ENCODE data around the gene ATN1.
"Not testable (repeated sequence)": the region's sequence is repeated elsewhere in the genome, so short reads cannot be mapped to it uniquely, and the experiment has no call there.

Gene ATN1

DNA sequence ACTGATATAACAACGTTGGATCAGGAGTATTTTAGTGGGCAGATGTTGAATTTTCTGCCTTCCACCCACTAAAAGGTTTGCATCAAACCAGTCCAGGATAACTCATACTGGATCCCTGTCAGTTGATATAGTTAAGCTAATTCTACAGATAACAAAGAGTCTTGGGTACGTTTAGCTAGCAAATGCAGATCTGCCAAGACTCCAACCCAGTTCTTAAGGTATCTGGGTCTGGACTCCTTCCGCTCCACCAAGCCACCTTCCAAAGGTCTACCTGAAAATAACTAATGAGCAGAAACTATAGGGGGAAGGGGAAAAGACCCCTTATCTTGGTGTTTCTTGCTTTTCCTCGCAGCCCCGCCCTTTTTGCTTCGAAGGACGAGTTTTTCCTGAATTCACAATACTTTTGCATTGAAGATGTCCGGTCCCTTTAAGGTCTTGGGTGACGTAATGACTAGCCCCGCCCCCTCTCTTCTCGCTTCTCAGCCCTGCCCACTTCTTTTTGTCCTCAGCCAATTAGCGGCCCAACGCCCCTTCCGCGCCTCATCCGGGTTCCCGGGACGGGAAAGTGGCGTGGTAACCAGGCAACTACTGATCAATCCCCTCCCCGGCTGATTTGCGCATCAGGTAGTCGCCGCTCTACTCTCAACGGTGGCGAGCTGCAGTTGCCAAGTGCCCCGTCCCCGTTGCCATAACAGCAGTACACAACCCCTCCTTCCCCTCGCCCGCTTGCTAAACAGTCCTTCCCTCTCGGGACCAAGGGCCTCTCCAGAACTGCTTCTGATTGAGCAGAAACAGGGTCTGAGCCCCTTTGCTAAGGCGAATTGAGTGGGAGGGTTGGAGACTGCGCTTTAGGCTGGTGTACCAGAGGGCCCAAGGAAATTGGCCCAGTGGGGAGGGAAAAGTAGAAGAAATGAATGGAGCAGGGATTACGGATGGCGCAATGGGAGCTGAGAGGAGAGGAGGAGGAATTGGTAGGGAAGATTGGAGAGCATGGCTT lies 23.2 kb upstream of the ATN1 start, which contains the start of gene LRRC23:
LRRC23 (plus strand) TSS at position 543 of the 997 bp plus-strand sequence. CDS start 812 bp downstream, outside the sequence.
- peak; percentile 95 for DNase-seq (ENCODE audit: extremely low spot score)
- ChIA-PET POLR2A (interaction anchor here (0.6 to 2.3 kb wide), 3 partner anchors 13 to 37 kb away, joined by 3 to 9 read pairs (median 4); partner anchors contain the start of genes SPSB2 and TPI1), CTCF (interaction anchor here (0.7 to 5.0 kb wide), 11 partner anchors 13 to 237 kb away, joined by 3 to 35 read pairs (median 5); partner anchors contain the start of genes MLF2 and SPSB2)
- TF ChIP-seq, protein P1, sequence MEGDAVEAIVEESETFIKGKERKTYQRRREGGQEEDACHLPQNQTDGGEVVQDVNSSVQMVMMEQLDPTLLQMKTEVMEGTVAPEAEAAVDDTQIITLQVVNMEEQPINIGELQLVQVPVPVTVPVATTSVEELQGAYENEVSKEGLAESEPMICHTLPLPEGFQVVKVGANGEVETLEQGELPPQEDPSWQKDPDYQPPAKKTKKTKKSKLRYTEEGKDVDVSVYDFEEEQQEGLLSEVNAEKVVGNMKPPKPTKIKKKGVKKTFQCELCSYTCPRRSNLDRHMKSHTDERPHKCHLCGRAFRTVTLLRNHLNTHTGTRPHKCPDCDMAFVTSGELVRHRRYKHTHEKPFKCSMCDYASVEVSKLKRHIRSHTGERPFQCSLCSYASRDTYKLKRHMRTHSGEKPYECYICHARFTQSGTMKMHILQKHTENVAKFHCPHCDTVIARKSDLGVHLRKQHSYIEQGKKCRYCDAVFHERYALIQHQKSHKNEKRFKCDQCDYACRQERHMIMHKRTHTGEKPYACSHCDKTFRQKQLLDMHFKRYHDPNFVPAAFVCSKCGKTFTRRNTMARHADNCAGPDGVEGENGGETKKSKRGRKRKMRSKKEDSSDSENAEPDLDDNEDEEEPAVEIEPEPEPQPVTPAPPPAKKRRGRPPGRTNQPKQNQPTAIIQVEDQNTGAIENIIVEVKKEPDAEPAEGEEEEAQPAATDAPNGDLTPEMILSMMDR (IDR thresholded peaks at IDR 0.05; ENCODE audit: control extremely low read depth, extremely low read depth, low read depth, missing control alignments): no peak

DNA sequence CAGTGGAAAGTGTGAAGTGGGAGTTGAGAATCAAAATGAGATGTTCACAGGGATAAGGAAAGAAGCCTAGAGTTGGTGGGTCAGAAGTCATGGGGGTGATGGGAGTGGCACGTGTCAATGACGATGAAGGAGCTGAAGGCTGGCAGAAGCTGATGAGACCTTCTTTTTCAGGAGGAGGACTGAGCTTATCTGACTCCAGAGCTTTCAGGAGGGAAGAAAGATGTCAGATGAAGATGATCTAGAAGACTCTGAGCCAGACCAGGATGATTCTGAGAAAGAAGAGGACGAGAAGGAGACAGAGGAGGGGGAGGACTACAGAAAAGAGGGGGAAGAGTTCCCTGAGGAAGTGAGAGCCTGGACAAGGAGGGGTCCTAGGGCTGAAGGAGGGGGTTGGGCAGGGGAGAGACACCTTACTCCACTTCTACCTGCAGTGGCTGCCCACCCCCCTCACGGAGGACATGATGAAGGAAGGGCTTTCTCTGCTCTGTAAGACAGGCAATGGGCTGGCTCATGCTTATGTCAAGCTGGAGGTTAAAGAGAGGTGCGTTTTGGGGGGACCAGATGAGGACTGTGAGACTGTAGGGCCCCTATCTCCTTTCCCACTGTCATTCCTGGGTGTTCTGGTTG lies 22.2 kb upstream of the ATN1 start:
- ChIA-PET POLR2A (interaction anchor here (0.5 to 2.3 kb wide), 5 partner anchors 14 to 242 kb away, joined by 3 to 9 read pairs (median 3); partner anchors contain the start of genes SPSB2 and TPI1), CTCF (interaction anchor here (0.9 to 5.0 kb wide), 9 partner anchors 14 to 236 kb away, joined by 3 to 35 read pairs (median 7); partner anchors contain the start of genes MLF2 and SPSB2)
- TF ChIP-seq, protein P1 (IDR thresholded peaks at IDR 0.05; ENCODE audit: control extremely low read depth, extremely low read depth, low read depth, missing control alignments): no peak
- DNase-seq (ENCODE audit: extremely low spot score): no peak

- DNase-seq (ENCODE audit: extremely low spot score): not testable (repeated sequence)
- ChIA-PET POLR2A (interaction anchor here (1.4 kb wide), 1 partner anchor 41 kb away, joined by 3 read pairs; the partner anchor contains the start of gene TPI1), CTCF (interaction anchor here (1.0 to 5.0 kb wide), 8 partner anchors 14 to 57 kb away, joined by 3 to 35 read pairs (median 5); partner anchors contain the start of gene SPSB2)
Measured at GRCh38 chr12:6908141-6908540, 19.6 kb upstream of the ATN1 start.

DNA sequence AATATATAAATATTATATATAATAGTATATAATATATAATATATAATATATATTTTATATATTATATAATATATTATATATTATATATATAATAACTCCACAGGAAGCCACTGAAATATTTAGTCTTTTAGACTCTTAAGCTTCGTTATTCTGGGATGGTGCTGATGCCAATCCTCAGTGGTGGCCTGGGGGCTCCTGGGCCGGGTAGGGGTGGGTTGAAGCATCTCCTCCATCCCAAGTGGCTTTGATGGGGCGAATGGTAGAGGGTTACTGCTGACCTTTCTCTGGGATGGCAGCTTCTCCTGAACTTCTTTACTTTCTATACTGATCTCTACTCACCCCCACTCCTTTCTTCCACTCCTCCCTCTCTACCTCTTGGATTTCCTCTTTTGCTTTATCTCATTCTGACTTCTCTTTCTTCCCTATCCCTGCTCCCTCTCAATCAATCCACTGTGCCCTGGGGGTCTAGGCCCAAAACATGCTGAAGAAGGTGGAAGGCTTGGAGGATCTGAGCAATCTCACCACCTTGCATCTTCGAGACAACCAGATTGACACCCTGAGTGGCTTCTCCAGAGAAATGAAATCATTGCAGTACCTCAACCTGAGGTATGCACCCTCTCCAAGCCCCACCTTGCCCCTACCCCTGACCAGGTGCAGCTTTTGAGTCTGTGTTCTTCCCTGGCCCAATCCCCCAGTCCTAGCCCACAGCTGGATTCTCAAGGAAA lies 18.2 kb upstream of the ATN1 start:
- ChIA-PET POLR2A (interaction anchor here (1.3 to 1.4 kb wide), 2 partner anchors 43 kb away, joined by 3 read pairs; partner anchors contain the start of gene TPI1), CTCF (interaction anchor here (0.7 to 5.0 kb wide), 8 partner anchors 14 to 55 kb away, joined by 3 to 35 read pairs (median 4); no protein-coding TSS in a partner anchor)
- TF ChIP-seq, protein P1 (IDR thresholded peaks at IDR 0.05; ENCODE audit: control extremely low read depth, extremely low read depth, low read depth, missing control alignments): no peak
- DNase-seq (ENCODE audit: extremely low spot score): no peak

DNA sequence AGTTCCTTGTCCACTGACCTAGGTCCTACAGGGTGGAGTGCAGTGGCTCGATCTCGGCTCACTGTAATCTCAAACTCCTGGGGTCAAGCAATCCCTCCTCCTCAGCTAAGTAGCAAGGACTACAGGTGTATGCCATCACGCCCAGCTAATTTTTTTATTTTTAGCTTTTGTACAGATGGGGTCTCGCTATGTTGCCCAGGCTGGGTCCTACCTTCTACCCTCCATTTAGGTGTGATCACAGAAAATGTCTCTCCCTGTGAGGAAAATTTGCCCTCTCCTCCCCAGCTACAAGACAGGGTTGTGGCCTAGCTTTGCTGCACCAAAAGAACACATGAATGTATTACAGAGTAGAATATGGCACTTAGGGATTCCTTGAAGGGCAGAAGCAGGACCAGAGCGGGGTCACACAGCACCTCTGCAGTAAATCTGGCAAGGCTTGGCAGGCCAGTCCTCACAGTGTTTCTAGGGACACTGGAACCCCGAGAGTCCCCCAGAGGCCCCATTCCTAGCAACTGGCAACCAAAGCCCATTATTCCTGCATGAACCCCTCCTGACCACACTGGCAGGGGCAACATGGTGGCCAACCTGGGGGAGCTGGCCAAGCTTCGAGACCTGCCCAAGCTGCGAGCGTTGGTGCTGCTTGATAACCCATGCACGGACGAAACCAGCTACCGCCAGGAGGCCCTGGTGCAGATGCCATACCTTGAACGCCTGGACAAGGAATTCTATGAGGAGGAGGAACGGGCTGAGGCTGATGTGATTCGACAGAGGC lies 15.4 kb upstream of the ATN1 start:
- TF ChIP-seq, protein P1 (IDR thresholded peaks at IDR 0.05; ENCODE audit: control extremely low read depth, extremely low read depth, low read depth, missing control alignments): no peak
- POLR2A ChIA-PET: no interaction called here
- no peak for DNase-seq (ENCODE audit: extremely low spot score)
- CTCF ChIA-PET: interaction anchor here (1.3 to 5.7 kb wide), 12 partner anchors 10 to 197 kb away, joined by 3 to 45 read pairs (median 6); partner anchors contain the start of genes C12orf57, LPCAT3, RNU7-1 and SPSB2

Measured in GM10248 (cell line).